AG20443 (cell line): Measurements from ENCODE around the gene SYT9.
A peak's percentile ranks its signal among the peaks of the same experiment; 100 is the strongest.

Experiments used
- DNase-seq: peaks from one replicate; pipeline ENCODE4 v3.0.0; 2012; ENCODE audit warnings: low spot score, mixed read lengths

Gene SYT9

DNA sequence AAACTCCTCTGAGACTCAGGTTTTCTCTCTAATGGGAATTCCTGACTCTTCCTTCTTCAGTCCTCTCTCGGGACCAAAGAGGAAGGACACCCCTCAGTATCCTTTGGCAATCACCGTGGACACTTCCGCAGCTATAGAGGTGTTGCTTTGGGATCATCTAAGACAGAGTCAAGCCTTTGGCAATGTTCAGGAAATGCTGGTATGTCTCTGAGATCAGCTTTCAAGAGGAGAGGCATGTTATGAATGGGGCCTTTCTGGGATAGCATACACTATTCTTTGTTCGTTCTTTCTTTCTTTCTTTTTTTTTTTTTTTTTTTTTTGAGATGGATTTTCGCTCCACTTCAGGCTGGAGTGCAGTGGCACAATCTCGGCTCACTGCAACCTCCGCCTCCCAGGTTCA lies 219.4 kb downstream of the SYT9 start:
- DNase-seq, result no peak

DNA sequence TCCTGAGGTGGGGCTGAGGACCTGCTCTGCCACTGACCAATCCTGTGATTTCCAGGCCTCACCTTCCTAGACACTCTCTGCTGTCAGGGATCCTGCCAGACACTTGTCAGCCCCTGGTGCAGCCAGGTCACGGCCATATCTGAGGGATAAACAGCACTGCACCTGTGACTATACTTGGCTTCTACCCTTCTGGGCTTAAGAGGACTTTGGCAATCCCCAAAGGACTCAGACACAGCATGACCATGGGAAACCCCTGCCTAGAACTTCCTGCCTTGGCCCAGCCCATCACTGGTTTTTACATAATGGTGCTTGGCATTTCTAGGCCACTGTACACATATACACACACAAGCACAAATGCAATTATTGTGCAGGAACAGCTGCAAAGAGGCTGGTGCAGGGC lies 222.0 kb downstream of the SYT9 start:
- no peak for DNase-seq

DNA sequence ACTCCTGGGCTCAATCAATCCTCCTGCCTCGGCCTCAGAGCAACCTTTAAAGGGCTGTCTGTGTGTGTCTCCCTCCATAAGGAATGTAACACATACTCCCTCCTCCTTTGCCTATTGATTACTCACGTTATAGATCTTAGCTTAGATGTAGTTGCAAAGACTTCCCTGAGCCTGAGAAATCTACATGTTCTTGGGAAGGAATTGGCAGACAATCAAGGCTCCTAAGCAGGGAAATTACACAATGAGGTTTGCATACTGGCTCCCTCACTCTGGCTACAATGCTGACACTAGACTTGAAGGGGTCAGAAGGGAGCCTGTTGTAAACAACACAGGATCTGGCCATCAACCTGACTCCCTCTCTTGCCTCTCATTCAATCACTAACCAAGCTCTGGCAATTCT lies 228.4 kb downstream of the SYT9 start:
- peak; percentile 32 for DNase-seq

DNA sequence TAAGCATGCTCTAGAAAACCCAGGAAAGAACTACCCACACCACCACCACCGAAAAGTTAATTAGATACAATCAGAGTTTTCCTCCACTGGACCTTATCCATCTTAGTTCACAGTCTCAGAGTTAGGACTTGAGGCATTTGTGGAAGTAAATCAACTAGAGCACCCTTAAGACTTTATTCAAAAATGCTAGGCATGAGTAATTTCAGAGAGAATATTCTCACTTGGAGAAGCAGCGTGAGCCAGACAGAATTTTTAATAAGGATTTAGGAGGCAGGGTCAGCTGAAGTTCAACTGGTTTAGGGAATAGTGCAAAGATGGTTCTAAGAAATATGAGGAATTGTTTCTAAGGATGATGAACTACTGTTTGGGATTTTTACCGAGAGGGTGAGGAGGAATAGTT lies 232.4 kb downstream of the SYT9 start:
- DNase-seq, result no peak

DNA sequence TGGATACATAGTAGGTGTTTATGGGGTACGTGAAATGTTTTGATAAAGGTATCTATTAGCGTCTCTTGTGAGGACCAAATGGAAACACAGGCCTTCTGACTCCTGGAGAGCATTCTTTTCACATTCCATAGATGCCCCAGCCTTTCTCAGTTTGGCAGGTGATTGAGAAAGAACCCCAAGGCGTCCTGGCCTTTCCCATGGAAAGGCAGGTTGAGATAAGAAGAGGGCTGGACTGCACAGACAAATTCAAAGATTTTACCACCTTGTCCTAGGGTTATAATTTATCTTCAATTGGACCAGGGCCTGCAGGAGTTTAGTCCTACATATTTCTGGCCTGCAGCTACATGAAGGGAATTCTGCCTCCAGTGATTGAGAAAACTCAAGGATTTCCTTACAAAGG lies 232.9 kb downstream of the SYT9 start:
- DNase-seq, result no peak

DNA sequence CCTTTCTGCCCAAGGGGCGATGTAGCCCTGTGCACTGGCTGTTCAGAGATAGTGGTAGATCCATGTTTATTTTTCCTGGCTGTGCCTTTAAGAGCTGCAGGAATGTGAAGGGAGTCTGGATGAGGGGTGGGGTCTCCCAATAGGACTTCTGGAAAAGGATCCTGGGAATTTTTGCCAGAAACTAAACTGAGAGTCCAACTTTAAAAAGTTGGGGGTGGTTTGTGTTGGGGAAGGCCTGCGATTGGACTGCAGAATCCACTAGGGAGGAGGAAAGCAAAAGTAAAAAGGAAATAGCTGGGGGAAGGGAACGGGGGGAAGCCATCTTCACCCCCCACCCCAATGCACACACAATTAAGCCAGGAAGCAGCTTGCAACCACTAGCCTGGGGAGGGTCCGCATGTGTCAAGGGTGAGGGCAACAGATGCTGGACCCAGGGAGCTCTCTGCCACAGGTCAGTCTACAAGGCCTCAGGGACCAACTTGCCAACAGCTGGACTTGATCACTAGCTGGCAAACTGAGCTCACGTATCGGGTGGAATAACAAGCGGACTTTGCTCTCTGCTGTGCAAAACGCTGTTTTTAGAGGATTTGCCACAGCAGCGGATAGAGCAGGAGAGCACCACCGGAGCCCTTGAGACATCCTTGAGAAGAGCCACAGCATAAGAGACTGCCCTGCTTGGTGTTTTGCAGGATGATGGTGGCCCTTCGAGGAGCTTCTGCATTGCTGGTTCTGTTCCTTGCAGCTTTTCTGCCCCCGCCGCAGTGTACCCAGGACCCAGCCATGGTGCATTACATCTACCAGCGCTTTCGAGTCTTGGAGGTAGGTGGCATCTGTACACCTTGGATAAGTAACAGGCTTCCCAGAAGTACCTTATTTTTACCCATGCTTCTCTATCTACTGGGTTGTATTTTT lies 233.7 kb downstream of the SYT9 start, which contains the start of gene OLFML1:
Gene OLFML1, plus strand, starts transcription at position 321 of the 912 bp plus-strand sequence. Its CDS starts 370 bp downstream, at position 691.
- peak; percentile 50 for DNase-seq

DNA sequence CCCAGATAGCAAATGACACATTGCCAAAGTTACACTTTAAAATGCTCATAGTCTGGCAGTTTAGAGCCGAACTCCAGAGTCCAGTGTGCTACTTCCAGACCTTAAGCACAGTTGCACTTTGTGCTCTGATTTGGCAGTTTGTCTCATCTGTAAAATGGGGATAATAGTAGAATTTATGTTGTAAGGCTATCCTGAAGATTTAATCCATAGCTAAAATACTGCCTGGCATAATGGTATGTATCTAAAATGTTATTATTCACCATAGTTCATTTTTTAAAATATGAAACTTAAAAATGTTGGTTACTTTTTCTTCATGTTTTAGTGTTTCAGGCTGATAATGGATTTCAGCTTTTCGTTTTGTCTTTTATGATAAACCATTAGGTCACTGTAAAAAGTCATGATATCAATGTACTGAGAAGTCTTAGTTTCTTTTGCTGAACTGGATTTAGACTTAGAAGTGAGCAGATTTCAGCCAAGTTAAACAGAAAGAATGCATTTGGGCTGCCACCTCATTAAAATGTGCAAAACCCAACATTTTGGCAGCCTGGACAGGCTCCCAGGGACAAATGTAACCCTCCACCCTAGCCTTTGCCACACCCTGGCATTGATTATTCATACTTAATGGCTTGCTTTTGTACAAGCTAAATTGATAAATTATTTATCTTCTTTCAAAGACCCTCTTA lies 234.5 kb downstream of the SYT9 start:
- peak; percentile 27 for DNase-seq

DNA sequence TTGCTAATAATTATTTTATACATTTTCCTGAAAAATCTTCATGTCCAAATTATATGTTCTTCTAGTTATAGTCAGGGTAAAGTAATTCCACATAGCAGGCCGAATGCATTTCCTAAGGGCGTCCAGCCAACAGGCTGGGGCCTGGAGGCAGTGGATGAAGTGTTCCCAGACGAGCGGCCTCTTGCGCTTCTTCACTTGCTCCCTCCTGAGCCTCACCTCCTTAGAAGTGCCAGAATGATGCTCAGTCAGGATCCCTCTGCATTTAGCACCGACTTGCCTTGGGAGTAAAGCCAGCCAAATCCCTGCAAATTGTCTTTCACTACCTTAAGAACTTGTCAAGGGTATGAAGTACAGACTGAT lies 235.1 kb downstream of the SYT9 start:
- peak; percentile 60 for DNase-seq

DNA sequence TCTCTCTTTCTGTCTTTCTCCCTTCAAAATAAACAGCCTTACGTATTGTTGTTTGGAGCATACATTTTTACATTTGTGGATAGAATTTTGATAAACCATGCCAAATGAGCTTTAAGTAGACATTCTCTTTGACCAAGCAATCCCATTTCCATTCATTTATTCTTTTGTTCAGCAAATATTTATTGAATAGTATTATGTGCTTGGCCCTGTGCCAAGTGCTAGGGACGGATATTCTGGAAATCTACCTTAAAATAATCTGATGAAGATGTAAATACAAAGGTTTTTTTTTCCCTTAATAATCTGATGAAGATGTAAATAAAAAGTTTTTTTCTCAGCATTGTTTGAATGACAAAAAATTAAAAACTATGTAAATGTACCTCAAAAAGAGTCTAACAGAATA lies 235.7 kb downstream of the SYT9 start:
- DNase-seq, result no peak

DNA sequence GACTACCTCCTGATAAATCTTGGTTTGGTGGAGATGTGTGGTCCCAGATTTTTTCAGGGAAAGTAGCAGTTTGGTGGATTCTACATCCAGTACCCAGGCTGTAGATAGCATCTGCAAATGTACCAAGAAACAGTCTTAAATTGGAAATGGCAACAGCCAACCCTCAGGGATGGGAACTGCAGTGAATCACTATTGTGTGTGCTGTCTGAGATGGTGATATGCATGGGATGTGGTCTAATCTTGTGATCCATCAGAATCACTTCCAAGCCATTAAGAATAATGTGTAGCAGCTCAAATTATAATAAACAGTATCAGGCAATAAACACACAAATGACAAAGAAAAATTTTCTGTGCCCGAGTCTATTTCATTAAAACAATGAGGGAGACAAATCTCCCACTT lies 237.0 kb downstream of the SYT9 start:
- no peak for DNase-seq

DNA sequence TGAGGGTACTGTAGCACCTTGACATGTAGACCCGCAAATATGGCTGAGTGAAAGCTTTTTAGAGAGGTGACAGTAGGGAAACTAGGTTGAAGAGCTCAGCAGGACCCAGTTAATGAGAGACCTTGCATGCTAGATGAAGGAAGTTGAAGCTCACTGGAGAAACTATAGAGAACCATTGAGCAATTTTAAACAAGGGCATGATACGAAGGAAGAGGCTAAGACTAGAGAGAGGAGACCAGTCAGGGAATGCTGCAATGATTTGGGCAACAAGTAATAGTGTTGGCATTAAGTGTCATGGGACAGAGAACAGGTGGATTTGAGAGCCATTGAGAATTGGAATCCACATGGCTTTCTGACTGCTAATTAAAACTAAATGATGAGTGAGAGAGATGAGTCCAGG lies 237.7 kb downstream of the SYT9 start:
- DNase-seq, result no peak

DNA sequence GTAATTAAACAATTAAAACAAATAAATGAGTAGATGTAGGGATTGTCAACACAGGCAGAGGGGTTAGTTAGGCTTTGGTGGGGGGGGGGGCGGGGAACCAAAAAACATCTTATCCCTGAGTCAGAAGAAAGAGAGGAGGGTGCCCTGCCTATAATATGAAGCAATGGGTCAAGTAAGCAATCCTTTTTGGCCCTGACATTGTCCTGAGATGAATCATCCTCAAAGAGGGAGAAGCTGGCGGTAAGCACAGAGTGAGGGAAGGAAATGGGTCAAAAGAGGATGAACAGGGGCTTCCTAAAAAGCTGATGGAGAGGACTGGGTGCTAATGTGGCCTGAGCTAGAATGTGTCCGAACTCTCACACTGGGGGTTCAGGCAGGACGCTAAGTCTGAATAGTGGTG lies 238.3 kb downstream of the SYT9 start:
- DNase-seq, result peak; percentile 88

DNA sequence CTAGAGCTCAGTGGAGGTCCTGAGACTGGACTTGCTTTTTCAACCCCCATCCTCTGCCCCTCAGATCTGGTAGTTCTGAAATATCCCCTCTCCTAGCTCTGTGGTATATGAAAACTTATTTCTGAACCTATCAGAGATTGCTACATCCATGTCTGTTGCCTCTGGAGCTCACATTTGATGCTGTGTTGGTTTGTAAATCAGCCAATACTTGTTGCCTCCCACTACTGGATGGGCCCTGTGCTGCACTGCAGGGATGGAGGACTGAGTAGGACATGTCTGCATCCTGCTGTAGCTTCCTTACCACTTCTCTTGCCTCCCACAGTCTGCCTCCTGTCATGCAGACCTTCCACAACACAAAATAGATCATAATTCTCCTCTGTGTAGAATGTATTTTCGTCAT lies 238.8 kb downstream of the SYT9 start:
- peak; percentile 66 for DNase-seq

DNA sequence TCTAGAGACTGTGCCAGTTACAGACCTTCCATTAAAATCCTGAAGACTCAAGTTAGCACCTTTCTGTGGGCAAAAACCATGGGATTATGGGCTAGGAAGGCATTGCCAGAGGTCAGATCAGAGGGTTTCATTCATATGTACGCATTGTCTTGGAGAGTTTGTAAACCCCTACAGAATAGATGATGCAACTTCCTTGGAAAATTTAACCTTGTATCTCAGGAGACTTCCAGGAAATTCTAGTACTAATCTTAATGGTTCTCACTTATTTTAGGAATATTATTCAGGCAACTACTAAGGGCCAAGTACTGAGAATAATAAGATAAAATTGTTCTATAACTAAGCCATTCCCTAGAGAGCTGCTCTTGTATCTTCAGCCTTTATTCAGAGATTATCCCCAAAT lies 240.5 kb downstream of the SYT9 start:
- no peak for DNase-seq

DNA sequence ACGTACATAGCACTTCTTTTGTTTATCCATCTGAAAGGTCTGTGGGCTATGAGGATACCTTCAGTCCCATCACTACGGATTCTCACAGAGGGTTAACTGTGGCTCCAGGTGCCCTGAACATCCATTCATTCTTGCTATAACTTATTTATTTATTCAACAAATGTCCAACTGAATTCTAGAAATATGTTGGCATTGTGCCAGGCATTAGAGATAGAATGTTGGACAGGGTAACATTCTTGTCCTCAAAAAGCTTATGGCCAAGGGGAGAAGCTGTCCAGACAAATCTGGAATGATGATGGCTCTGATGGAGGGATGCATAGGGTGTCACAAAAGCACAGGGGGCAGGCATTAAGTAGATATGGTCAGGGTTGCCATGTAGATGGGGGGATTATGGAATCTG lies 242.0 kb downstream of the SYT9 start:
- no peak for DNase-seq

DNA sequence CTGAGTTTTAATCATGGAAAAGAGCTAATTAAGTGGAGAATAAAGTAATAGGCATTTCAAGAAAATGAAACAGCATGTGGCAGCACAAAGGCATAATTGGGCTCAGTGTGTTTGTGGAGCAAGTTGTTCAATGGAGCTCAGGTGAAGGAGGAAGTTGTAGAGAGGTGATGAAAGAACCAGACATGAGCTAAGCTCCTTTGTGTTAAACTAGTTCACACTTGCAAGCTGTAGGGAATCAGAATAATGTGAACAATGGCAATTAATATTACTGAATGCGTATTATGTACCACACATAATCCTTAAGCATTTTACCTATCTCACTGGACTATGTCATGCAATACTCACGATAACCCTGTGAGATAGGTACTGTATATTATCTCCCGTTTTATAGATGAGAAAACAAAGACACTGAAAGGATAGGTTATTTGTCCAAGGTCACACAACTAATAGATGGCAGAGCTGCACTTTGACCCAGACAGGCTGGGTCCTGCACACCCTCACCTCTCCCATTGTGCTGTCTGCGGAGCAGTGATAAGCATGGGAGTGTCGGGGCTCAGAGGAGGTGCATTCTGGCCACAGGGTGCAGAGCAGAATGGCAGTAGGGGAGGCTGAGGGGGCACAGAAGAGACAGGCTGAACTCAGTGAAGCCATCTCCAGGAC lies 242.5 kb downstream of the SYT9 start:
- no peak for DNase-seq

DNA sequence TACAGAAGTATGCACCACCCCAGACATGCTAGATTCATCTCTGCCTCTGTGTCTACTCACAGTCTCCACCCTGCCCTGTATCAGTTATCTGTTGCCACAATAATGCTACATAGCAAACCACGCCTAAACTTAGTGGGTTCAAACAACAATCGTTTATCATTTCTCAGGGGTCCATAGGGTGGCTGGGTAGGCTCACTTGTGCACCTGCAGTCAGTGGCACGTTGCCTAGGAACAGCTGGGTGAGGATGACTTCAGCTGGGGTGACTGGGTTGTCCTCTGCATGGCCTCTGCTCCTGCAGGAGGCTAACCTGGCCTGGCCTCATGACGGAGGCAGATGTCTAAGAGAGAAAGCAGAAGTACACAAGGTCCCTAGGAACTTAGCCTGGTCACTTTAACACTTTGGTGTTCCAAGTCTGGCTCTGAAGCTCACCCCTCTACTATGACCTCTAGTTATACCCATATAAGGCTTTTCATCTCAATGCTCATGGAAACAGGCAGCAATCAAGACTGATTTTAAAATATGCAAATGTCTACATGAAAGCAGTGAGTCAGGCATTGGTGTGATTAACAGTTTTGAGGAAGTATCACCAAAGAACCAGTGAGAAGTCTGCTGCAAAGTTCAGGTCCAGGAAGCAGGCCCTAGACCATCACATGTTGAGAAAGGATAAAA lies 244.3 kb downstream of the SYT9 start:
- DNase-seq, result no peak

DNA sequence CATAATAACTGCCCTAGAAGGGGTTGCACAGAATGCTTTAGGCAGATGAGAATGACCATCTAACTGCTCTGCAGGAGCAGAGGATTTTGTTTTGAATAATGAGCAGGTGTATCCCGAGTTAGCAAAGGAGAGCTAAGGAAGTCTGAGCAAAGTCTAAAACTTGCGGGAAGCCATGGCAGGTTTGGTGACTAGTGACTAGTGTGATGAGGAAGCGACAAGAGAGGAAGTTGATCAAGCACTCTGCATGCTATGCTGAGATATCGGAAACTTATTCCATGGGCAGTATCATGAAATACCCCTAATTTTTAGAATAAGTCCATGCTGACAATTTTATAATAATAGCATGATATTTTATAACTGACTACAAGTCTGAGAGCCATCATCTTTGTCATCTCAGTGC lies 246.5 kb downstream of the SYT9 start:
- no peak for DNase-seq

DNA sequence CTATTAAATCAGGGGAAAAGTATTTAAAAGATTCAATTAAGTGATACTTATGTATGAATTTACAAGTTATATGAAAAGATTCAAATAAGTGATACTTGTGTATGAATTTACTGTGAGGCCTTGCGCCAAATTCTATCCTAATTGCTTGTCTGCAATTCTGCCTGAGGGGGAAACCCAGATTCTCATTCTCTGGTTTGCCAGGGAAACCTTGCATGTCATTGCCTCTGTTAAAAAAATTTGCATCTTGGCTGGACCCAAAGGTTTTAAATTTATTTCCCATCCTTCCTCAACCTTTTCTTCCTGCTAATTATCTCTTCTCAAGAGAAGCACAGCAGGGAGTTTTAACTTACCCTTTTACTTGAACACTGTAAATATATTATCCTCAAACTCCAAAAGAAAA lies 247.4 kb downstream of the SYT9 start:
- DNase-seq, result no peak

DNA sequence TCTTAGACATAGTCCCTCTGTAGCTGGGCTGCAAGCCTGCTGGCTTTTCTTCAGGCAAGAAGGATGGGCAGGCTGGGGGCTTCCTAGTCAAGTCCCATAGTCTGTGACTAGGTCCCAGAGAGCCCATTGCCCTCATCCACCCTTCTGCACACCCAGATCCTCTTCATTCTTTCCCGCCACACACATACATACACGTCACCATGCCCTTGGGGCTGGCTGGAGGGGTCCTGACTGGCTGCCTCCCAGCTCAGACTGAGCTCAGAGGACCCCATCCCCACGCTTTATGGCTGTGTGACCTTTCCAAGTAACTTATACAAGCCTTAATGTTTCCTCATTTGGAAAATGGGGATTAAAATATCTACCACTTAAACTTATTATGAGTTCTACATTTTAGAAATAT lies 248.5 kb downstream of the SYT9 start:
- DNase-seq, result no peak

DNA sequence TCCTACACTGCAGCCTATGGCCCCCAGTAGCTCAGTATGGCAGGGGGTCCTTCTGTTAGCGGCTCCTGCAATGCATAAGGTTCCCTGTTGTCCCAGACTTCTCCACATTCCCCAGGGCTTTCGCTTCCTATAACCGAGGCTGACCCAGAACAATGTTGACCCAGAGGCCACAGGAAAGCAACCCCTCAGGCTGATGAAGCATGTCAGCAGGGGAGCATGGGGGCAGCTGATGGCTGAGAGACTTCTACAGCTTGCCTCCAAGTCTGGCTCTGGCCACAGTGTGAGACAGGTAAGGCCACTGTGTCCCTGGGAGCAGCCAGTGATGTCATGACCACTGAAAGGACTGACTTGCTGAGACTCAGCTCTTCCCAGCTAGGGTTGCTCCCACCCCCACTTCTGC lies 249.5 kb downstream of the SYT9 start:
- no peak for DNase-seq

DNA sequence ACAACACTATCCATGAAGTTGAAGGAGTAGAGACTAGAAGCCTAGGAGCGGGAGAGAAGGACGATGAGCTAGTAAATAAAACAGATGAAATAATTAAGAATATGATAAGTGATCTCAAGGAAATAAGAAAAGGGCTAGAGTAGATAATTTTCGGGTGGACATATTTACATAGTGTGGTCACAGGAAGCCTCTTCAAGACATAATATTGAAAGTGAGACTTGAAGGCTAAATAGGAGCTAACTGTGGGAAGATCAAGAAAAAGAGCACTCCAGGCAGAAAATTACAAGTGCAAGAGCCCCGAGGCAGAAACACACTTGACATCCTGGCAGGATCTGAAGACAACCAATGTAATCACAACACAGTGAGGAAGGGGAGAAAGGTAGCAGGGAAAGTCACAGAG lies 250.2 kb downstream of the SYT9 start:
- DNase-seq, result no peak

DNA sequence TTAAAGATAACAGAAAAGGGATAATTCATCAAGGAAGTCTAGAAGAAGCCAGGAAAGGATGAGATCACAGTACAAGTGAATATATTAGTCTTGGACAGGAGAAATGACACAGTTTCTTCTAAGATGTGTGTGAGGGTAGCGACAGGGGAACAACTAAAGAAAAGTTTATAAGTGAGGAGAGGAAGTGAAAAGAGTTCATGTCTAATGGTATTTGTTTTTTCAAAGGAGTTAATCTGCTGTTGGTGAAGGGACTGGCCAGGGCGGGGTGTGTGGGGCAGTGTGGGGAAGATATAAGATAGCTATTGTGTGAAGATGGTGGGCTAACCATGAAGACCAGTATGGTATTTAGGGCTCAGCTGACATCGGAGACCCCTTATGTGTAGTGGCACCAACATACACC lies 254.5 kb downstream of the SYT9 start:
- no peak for DNase-seq
